ENCODE data around the gene GP5.

GP5 gene

DNA sequence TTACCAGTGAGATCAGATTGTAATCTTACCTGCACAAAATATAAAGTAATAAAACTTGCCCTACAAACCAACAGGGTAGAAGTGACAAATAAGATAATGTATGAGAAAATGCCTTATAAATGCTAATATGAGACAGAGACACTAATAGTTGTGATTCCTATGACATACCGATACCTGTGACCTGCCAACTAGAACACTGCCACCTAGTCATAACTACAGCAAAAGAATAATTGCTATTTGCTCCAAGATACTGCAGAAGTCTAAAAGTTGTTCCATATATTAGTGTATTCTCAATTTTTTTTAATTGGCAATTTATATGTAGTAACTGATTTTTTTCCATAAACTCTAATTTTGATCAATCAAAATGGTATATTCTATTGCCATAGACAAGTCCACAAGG lies 25.3 kb upstream of the GP5 start:
- no peak overlapping the region for H3K4me3 ChIP-seq (ENCODE audit: low read depth, low read length)
- no peak for DNase-seq (ENCODE audit: low read depth)
- TF ChIP-seq, protein P1, sequence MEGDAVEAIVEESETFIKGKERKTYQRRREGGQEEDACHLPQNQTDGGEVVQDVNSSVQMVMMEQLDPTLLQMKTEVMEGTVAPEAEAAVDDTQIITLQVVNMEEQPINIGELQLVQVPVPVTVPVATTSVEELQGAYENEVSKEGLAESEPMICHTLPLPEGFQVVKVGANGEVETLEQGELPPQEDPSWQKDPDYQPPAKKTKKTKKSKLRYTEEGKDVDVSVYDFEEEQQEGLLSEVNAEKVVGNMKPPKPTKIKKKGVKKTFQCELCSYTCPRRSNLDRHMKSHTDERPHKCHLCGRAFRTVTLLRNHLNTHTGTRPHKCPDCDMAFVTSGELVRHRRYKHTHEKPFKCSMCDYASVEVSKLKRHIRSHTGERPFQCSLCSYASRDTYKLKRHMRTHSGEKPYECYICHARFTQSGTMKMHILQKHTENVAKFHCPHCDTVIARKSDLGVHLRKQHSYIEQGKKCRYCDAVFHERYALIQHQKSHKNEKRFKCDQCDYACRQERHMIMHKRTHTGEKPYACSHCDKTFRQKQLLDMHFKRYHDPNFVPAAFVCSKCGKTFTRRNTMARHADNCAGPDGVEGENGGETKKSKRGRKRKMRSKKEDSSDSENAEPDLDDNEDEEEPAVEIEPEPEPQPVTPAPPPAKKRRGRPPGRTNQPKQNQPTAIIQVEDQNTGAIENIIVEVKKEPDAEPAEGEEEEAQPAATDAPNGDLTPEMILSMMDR (IDR thresholded peaks at IDR 0.05; ENCODE audit: low read depth, low read length, missing control alignments), result no peak
- in situ Hi-C loops (cut with HindIII; ENCODE audit: low sequenced_read_pairs), result no loop called here

DNA sequence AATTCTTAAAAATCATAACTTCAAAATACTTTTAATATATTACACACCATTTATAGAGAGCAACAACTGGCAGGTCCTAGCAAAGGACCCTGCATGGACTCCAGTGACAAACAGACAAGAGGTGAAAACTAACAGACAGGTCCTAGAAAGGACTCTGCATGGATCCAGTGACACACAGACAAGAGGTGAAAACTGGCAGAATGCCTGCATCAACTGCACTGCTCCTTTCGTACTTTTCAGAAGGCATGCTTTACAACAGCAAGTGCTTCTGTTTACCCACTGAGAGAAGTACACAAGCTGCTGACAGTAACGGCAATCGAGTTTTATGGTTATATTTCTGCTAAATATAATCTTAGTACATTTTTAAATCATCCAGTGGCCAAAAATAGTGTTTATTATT lies 24.3 kb upstream of the GP5 start:
- DNase-seq (ENCODE audit: low read depth), result no peak
- H3K4me3 ChIP-seq (ENCODE audit: low read depth, low read length), result no peak overlapping the region
- TF ChIP-seq, protein P1 (IDR thresholded peaks at IDR 0.05; ENCODE audit: low read depth, low read length, missing control alignments), result no peak
- in situ Hi-C loops (cut with HindIII; ENCODE audit: low sequenced_read_pairs), result no loop called here

DNA sequence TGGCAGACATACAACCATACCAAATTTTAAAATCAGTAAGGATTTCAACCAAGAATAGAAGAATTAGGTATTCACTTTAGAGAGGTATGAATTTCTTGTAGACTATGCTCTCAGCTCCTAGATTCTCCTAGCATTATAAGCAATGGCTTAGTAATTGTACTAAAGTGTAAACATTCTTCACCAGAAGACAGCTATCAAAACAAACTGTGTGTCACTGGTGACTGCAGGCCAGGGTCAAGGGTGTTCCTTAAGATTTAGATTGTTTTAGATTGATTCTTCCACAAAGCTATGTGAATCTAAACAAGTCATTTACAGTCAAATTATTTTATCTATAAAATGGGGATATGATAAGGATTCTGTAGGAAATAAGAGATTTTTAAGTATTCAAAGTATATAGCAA lies 23.1 kb upstream of the GP5 start:
- in situ Hi-C loops (cut with HindIII; ENCODE audit: low sequenced_read_pairs), result no loop called here
- TF ChIP-seq, protein P1 (IDR thresholded peaks at IDR 0.05; ENCODE audit: low read depth, low read length, missing control alignments), result no peak

DNA sequence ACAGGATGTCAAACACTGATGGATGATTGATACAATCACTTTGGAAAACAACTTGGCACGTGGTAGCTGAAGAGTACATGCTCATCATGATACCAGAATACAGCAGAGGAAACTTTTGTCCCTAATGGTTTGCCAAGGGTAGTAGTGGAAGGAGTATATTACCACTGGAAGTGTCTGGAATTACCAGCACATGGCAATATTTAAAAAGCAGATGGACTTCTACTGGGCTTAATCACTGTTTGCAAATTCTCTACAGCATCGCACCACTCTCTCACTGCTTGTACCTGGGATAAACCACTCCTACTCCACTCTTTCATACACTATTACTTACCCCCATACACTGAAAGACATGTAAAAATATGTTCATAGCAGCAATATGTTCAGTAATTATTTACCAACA lies 19.6 kb upstream of the GP5 start:
- DNase-seq (ENCODE audit: low read depth), result no peak
- TF ChIP-seq, protein P1 (IDR thresholded peaks at IDR 0.05; ENCODE audit: low read depth, low read length, missing control alignments), result no peak
- in situ Hi-C loops (cut with HindIII; ENCODE audit: low sequenced_read_pairs), result no loop called here
- H3K4me3 ChIP-seq (ENCODE audit: low read depth, low read length), result no peak overlapping the region

More for the DNA sequence above, 23.1 kb upstream of the GP5 start:
- no peak overlapping the region for H3K4me3 ChIP-seq (ENCODE audit: low read depth, low read length)
- no peak for DNase-seq (ENCODE audit: low read depth)

DNA sequence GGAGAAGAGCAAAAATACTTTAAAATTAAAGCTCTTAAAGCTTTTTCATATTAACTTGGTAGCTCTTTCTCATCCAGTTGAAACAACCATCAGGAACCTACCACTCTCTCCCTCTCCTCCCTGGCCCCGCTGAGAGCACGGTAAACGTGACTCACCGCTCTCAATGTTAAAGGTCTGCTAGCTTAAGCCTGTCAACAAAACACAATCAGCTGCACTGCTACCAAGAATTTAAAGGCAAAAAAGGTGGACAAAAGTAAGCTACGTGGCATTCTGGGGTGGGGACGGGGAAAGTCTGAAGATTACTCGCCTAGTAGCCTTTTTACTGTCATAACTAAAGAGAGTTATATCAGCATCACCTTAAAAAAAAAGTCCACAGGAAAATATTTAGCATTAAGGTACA lies 8.4 kb upstream of the GP5 start:
- DNase-seq (ENCODE audit: low read depth), result peak; percentile 20
- H3K4me3 ChIP-seq (ENCODE audit: low read depth, low read length), result no peak overlapping the region
- TF ChIP-seq, protein P1 (IDR thresholded peaks at IDR 0.05; ENCODE audit: low read depth, low read length, missing control alignments), result no peak
- in situ Hi-C loops (cut with HindIII; ENCODE audit: low sequenced_read_pairs), result no loop called here

DNA sequence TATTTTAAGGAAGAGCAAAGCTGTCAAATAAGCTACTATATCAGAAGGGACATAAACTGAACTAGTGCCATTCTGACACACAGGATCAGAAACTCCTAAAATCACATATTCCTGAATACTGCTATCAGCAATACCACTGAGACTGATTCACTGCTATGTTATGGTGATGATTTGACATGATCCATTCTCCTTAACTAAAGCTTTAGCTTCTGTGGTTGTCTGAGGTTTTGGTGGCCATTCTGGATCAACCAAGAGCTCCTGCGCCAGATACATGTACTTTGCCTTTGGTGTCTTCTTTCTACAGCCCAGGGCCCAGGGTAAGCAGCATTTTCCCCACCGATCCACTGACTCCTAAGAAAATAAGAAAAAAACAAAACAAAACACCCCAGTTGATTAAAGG lies 6.7 kb upstream of the GP5 start:
- no peak overlapping the region for H3K4me3 ChIP-seq (ENCODE audit: low read depth, low read length)
- in situ Hi-C loops (cut with HindIII; ENCODE audit: low sequenced_read_pairs), result no loop called here
- TF ChIP-seq, protein P1 (IDR thresholded peaks at IDR 0.05; ENCODE audit: low read depth, low read length, missing control alignments), result no peak
- DNase-seq (ENCODE audit: low read depth), result no peak

Measured in astrocyte of the cerebellum (primary cell).